GM19397 (cell line): ENCODE data around the gene BCL2L12.

ENCODE experiments used
- ATAC-seq: cut with Tn5 transposase; IDR thresholded peaks from one replicate; pipeline ENCODE4 v1.9.1; 2021; ENCODE audit warnings: mild to moderate bottlenecking, moderate library complexity; ENCODE audit not compliant: unreplicated experiment

The BCL2L12 gene

DNA sequence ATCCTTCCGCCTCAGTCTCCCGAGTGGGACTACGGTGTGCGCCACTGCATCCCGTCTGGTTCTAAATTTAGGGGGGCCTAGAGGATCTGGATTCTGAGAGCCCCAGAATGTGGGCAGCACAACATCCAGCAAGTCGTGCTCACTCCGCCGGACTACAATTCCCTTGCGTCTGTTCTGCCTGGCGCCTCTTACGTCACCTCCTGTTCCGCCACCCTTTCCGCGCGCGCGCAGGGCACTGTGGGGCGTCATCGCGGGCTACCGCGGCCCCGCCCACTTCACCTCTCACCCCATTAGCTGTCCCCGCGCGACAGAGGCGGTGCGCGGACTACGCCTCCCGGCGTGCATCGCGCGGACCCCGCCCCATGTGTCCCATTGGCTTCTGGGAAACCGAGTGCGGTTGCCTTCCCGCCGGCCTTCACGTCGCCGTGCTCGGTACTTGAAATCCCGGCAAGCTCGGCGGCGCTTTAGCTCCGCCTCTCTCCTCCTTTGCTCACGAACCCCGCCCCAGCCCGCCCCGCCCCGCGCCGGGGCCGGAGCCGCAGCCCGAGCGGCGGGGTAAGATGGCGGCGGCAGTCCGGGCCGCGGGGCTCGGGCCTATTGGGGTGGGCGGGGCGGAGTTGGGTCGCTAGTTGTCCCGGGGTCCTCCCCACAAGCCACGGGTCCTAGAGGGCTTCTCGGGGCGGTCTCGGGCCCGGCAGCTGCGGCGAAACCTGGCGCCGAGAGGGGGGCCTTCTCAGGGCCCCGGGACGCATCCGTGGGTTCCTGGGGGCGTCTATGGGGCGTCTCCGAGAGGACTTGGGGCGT, 23.8 kb upstream of the BCL2L12 start, which contains the start of gene SCAF1:
SCAF1 (plus strand) TSS at position 522 of the 804 bp plus-strand sequence. CDS start 2,818 bp downstream, outside the sequence.
- ATAC-seq = peak; percentile 62

- ATAC-seq = no peak
These were observed 23.2 kb upstream of the BCL2L12 start for GRCh38 chr19:49642492-49643035.

DNA sequence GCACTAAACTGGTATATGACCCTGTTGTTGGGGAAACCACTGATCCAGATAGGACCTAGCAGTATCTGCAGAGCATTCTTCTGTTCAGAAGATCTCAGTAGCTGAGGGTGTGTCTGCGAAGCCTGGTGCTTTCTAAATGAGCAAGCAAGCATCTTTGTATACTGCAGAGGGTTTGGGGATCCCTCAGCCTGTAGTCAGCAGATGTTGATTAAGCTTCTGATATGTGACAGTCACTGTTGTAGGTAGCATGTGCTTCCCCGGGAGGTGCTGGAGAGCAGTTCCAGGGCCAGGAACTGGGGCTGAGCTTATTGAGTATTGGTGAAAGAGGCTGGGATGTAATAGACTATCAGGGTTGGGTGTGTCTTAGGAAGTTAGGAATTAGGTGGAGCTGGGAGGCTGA, 22.3 kb upstream of the BCL2L12 start:
- no peak for ATAC-seq

- ATAC-seq = no peak
These were observed 20.1 kb upstream of the BCL2L12 start for GRCh38 chr19:49645592-49645991.

GRCh38 chr19:49645995-49646394, 19.7 kb upstream of the BCL2L12 start:
- no peak for ATAC-seq

DNA sequence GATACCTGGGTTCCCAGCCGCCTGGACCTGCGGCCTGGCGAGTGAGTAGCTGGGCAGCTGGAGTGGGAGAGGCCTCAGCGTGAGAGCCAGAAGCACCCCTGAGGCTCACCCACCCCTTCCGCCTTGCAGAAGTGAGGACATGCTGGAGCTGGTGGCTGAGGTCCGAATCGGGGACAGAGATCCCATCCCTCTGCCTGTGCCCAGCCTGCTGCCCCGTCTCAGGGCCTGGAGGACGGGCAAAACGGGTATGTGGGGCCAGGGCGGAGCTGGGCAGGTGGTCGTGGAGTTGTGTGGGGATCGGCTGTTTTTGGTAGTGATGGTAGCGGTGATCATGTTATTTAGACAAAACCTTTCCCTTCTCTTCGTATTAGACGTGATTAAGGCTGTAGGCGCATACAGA, 19.1 kb upstream of the BCL2L12 start:
- ATAC-seq = no peak

DNA sequence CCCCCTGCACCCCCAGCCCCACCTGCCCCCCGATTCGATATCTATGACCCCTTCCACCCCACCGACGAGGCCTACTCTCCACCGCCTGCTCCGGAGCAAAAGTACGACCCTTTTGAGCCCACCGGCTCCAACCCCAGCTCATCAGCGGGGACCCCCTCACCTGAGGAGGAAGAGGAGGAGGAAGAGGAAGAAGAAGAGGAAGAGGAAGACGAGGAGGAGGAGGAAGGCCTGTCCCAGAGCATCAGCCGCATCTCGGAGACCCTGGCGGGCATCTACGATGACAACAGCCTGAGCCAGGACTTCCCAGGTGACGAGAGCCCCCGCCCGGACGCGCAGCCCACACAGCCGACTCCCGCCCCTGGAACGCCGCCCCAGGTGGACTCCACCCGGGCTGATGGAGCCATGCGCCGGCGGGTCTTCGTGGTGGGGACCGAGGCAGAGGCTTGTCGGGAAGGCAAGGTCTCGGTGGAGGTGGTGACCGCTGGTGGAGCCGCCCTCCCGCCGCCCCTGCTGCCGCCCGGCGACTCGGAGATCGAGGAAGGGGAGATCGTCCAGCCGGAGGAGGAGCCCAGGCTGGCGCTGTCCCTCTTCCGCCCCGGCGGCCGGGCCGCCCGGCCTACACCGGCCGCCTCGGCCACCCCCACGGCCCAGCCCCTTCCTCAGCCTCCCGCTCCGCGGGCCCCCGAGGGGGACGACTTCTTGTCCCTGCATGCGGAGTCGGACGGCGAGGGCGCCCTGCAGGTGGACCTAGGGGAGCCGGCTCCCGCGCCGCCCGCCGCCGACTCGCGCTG, 14.5 kb upstream of the BCL2L12 start:
- no peak for ATAC-seq

GRCh38 chr19:49651820-49652550, 13.7 kb upstream of the BCL2L12 start:
- ATAC-seq = no peak

DNA sequence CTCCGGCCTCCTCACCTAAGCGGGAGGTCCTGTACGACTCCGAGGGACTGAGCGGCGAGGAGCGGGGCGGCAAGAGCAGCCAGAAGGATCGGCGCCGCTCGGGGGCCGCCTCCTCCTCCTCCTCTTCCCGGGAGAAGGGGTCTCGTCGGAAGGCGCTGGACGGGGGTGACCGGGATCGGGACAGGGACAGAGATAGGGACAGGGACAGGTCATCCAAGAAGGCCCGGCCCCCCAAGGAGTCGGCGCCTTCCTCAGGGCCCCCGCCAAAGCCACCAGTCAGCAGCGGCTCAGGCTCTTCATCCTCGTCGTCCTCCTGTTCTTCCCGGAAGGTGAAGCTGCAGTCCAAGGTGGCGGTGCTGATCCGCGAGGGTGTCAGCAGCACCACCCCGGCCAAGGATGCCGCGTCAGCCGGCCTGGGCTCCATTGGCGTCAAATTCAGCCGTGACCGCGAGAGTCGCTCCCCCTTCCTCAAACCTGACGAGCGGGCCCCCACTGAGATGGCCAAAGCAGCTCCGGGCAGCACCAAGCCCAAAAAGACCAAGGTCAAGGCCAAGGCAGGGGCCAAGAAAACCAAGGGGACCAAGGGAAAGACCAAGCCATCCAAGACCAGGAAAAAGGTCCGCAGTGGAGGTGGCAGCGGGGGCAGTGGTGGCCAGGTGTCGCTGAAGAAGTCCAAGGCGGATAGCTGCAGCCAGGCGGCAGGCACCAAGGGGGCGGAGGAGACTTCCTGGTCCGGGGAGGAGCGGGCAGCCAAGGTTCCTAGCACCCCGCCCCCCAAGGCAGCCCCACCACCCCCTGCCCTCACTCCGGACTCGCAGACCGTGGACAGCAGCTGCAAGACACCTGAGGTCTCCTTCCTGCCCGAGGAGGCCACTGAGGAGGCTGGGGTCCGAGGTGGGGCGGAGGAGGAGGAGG, 12.9 kb upstream of the BCL2L12 start:
- no peak for ATAC-seq

GRCh38 chr19:49653466-49653806, 12.3 kb upstream of the BCL2L12 start:
- no peak for ATAC-seq

- no peak for ATAC-seq
These were observed 11.2 kb upstream of the BCL2L12 start for GRCh38 chr19:49654581-49654980.

DNA sequence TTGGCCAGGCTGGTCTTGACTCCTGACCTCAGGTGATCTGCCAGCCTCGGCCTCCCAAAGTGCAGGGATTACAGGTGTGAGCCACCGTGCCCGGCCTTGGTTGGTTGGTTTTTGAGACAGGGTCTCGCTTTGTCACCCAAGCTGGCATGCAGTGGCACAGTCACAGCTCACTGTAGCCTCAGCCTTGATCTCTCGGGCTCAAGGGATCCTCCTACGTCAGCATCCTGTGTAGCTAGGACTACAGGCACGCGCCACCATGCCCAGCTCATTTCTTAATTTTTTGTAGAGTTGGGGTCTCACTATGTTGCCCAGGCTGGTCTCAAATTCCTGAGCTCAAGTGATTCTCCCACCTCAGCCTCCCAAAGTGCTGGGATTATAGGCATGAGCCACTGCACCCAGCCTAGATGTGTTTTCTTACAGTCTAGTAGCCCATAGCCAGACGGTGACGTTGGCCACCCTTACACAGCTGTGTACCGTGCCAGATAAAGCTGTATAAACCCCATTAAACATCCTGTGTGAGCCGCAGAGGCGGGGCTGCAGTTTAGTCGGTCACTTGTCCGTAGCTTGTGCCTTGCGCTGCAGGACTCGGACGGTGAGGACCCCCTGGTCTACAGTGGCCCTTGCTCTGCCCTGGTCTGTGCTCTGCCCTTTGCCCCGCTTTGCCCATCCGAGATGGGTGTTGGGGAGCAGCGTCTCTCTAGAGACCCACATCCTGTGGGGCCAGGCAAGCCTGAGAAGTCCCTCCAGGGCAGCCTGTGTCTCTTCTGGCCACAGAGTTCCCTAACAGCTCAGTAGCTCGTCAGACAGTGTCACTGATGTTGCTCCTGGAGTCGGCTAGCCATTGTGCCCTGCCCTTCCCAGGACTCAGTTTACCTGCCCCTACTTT, 9.9 kb upstream of the BCL2L12 start:
- ATAC-seq = no peak

DNA sequence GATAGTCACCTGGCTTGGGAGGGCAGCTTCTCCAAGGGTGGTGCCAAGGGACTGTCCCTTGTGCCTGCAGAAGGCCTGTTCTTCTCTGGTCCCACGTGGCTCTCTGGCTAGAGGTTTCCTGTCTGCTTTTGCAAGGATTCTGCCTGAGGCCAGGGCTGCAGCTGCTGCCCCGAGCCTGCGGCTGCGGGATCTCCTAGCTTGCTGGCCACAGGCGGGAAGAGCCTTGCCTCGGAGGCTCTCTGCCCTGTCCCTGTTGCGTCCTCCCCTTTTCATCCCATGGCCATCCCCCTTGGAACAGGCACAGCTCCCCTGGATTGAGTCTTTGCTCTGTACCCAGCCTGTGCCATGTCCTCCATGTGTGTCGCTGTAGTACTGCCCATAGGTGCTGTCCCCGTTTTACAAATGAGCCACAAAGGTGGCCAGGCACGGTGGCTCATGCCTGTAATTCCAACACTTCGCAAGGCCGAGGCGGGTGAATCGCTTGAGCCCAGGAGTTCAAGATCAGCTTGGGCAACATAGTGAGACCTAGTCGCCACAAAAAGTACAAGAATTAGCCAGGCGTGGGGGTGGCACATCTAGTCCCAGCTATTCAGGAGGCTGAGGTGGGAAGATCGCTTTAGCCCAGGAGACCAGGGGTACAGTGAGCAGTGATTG, 9.2 kb upstream of the BCL2L12 start:
- no peak for ATAC-seq

- no peak for ATAC-seq
These were observed 8.1 kb upstream of the BCL2L12 start for GRCh38 chr19:49657493-49658138.

GRCh38 chr19:49658139-49658517, 7.6 kb upstream of the BCL2L12 start:
- ATAC-seq = no peak

DNA sequence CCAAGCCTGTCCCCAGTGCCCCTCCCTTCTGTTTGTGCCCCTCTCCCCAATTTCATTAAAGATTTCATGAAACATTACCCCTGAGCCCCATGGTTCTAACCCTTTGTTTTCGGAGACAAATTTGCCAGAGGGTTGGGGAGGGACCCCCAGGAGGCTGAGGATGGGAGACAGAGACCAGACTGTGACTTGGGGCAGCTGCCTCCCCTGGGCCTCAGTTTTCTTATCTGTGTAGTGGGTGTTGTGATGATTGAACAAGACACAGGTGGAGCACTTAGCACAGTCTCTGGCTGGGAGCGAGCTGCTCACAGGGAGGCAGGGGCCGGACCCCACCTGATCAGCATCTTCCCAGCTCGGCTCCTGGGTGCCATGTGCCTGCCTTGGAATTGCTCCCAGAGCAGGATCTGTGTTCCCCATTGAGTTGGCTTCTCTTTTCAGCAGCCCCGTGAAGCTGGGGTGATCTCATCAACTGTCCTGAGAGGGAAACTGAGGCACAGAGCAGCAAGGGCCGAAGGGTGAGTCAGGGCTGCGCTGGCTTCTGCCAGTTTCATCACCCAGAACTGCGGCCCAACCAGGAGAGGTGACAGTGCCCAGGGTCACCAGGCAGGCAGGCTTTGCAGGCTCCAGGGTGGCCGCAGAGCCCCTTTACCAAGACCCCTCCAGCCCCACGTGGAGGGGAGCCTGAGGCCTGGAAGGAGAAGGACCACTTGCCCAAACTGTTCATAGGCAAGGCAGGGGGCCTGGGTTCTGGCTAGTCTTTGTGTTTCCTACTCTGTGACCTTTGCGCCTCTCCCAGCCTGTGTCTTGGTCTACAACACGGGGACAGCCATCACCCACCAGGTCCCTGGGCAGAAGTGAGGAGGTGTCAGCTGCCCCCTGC, 6.9 kb upstream of the BCL2L12 start:
- ATAC-seq = no peak

GRCh38 chr19:49660338-49660961, 5.3 kb upstream of the BCL2L12 start:
- no peak for ATAC-seq
